ENCODE data around the gene TRIP12. TPM values are rescaled to one million over a fixed set of nuclear protein-coding genes. Genes with fewer than 3 reads are reported as not detected.

TRIP12 gene
- total RNA-seq, 2 donors from 2014 or later = 127 to 160 TPM

- ATAC-seq (ENCODE audit: insufficient number of reproducible peaks, low FRiP score, low read depth) = no peak
- no peak for DNase-seq (ENCODE audit: low spot score)
- no peaks in the 10 kb centered on the region for H3K36me3 ChIP-seq
- H3K27me3 ChIP-seq (replicated peaks; ENCODE audit: insufficient read depth) = no peaks in the 10 kb centered on the region
- peaks cover 3 to 19% of the 10 kb centered on the region in 2 donors for H3K4me1 ChIP-seq (ENCODE audit: control insufficient read depth in 1 of 2, low read depth in 2 of 2)
- peak within 1 kb of the TSS; percentile 67 for H3K4me3 ChIP-seq
- no peaks in the 10 kb centered on the region for H3K9me3 ChIP-seq
- no peak for TF ChIP-seq CTCF (IDR thresholded peaks at IDR 0.05)
- H3K27ac ChIP-seq = no peak within 1 kb of the TSS
Observed at GRCh38 chr2:229714080-229714735, 207.6 kb downstream of the TRIP12 start, which contains the start of gene DNER. DNER (minus strand) TSS chr2:229714555; CDS start chr2:229714423, 132 bp downstream.

Other genes starting within 250 kb of the TRIP12 start
- gene DNER, start 207.5 kb downstream of the TRIP12 start, total RNA-seq = 1 to 10 TPM in 1 of 2 donors, under 1 TPM in 1; 0.27 to 3.3 TPM
- gene FBXO36, start 494 bp upstream of the TRIP12 start, total RNA-seq = 1 to 10 TPM; 1.7 to 2.4 TPM
- gene SLC16A14, start 146.9 kb upstream of the TRIP12 start, total RNA-seq = 1 to 10 TPM in 1 of 2 donors, under 1 TPM in 1; 0.54 to 3.0 TPM